AG04449 (cell line): ENCODE results near the gene LCN1.
A peak's percentile ranks its signal among the peaks of the same experiment; 100 is the strongest.

Source experiments
- CTCF ChIA-PET: fragments of 350-600 bp; formaldehyde crosslinking; extraction: SDS; loops from one replicate; lab custom pipeline; 2021; ENCODE audit warnings: antibody characterized with exemption; lab: Yijun Ruan, JAX
- POLR2A ChIA-PET: fragments of 400-600, 350-600 bp; formaldehyde crosslinking; extraction: SDS; loops from one replicate; lab custom pipeline; 2020; ENCODE audit warnings: antibody characterized with exemption, inconsistent platforms; lab: Yijun Ruan, JAX
- DNase-seq: peaks from one replicate; pipeline ENCODE4 v3.0.0-alpha.2; 2010; ENCODE audit warnings: low read depth, low spot score
- H3K4me3 ChIP-seq: 2 replicates; pipeline ENCODE4 v1.5.1; 2011; ENCODE audit warnings: low read depth, mild to moderate bottlenecking, control low read depth, low read length
- CTCF ChIP-seq: IDR thresholded peaks from one replicate; pipeline ENCODE4 v1.5.1; 2011; ENCODE audit warnings: mild to moderate bottlenecking, moderate library complexity, low read length, control low read depth, inconsistent platforms; ENCODE audit not compliant: insufficient read depth; ENCODE audit errors: missing control alignments

The LCN1 gene

DNA sequence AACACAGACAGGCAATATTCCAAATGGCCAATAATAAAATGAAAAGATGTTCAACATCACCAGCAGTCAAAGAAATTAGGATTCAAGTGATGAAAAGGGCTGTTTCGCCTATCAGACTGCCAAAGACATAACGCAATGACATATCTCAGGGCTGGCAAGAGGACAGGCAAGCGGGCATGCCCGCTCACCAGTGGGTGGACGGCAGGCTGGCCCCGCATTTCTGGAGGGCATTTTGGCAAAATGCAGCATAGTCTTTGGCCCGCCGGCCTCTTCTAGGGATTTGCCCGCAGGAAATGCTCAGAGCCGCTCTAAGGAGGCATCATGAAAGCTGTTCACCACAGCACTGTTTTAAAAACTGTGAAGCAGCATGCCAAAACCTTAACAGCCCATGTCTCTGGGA lies 43.0 kb upstream of the LCN1 start:
- H3K4me3 ChIP-seq, result no peak overlapping the region
- DNase-seq, result no peak
- ChIA-PET CTCF (interaction anchor here (0.8 to 2.4 kb wide), 4 partner anchors 13 to 27 kb away, joined by 3 to 9 read pairs (median 3); partner anchors contain the start of gene MRPS2), POLR2A (no interaction called here)
- TF ChIP-seq CTCF, result no peak

- peak overlapping the region; percentile 51 for H3K4me3 ChIP-seq
- peak; percentile 39 for TF ChIP-seq CTCF
- DNase-seq, result no peak
- ChIA-PET CTCF (interaction anchor here (0.8 to 2.4 kb wide), 4 partner anchors 12 to 26 kb away, joined by 3 to 9 read pairs (median 3); partner anchors contain the start of gene MRPS2), POLR2A (no interaction called here)
Observed at GRCh38 chr9:135478829-135479468, 42.3 kb upstream of the LCN1 start.

GRCh38 chr9:135479469-135480052 lies 41.7 kb upstream of the LCN1 start, which contains the start of gene PPP1R26:
PPP1R26 (plus strand) TSS chr9:135479782; CDS start chr9:135484511, 4,729 bp downstream.
- no peak for DNase-seq
- ChIA-PET CTCF (interaction anchor here (0.9 kb wide), 1 partner anchor 13 kb away, joined by 3 read pairs; no protein-coding TSS in a partner anchor), POLR2A (interaction anchor here (0.6 kb wide), 1 partner anchor 43 kb away, joined by 3 read pairs; no protein-coding TSS in a partner anchor)
- no peak for TF ChIP-seq CTCF
- peak within 1 kb of the TSS; percentile 76 for H3K4me3 ChIP-seq

GRCh38 chr9:135480071-135480939 lies 40.9 kb upstream of the LCN1 start:
- POLR2A ChIA-PET, result interaction anchor here (0.6 kb wide), 1 partner anchor 43 kb away, joined by 3 read pairs; no protein-coding TSS in a partner anchor
- DNase-seq, result no peak

DNA sequence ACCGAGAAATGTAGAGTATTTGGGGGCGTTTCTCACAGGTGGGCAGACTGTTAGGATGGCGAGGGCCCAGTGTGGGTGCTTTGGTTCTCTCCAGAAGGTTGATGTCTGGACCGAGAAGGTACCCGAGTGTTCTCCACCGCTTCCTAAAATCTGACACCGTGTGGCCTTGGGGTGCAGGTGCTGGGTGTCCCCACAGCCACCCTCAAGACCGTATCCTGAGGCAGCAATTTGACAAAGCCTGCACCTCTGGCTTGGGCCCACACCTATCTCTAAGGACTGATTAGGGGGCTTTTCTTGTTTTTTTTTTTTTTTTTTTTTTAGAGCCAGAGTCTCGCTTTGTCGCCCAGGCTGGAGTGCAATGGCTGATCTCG lies 40.3 kb upstream of the LCN1 start:
- TF ChIP-seq CTCF, result no peak
- ChIA-PET POLR2A (no interaction called here), CTCF (interaction anchor here (1.2 to 2.4 kb wide), 4 partner anchors 11 to 23 kb away, joined by 4 to 10 read pairs (median 6); no protein-coding TSS in a partner anchor)
- peak overlapping the region; percentile 76 for H3K4me3 ChIP-seq
- no peak for DNase-seq

More at GRCh38 chr9:135480071-135480939, 40.9 kb upstream of the LCN1 start:
- peak overlapping the region; percentile 76 for H3K4me3 ChIP-seq
- CTCF ChIA-PET, result interaction anchor here (0.9 to 2.4 kb wide), 5 partner anchors 11 to 24 kb away, joined by 3 to 10 read pairs (median 5); no protein-coding TSS in a partner anchor
- no peak for TF ChIP-seq CTCF
